K562 (cell line): ENCODE measurements around the gene ARHGEF17. TPM values are rescaled to one million over a fixed set of nuclear protein-coding genes. Genes with fewer than 3 reads are reported as not detected.

ENCODE experiments used
- ATAC-seq: fragments of 200-7000 bp; cut with Tn5 transposase; 3 replicates; pipeline ENCODE4 v1.9.1; 2020; ENCODE audit warnings: moderate library complexity
- BruUV-seq: library from RNA; stranded (reverse); fragments of 400-500 nt; replicated peaks from 2 replicates; lab custom pipeline; 2021; lab: Mats Ljungman, UMichigan
- CTCF ChIA-PET: fragments of 300-600 bp; formaldehyde crosslinking; extraction: SDS; loops from one replicate; lab custom pipeline; 2021; ENCODE audit warnings: low intra/inter-chr PET ratio; lab: Yijun Ruan, JAX
- POLR2A ChIA-PET: fragments of 300-600, 350-650 bp; sonication (Branson Sonifier 250); formaldehyde crosslinking; extraction: SDS; loops from one replicate; lab custom pipeline; 2021; ENCODE audit warnings: antibody characterized with exemption, inconsistent platforms; lab: Yijun Ruan, JAX
- DNase-seq, 4 experiments: peaks; one replicate each; pipeline versions ENCODE4 v3.0.0 to v3.0.0-alpha.2; 2011 to 2018; ENCODE audit warnings: low spot score in 3 of 4, mixed read lengths in 3 of 4; ENCODE audit errors: extremely low read depth in 1 of 4
- FAIRE-seq: peaks from 2 replicates; lab custom pipeline; 2011; peaks lifted over from hg19 to GRCh38; lab: Jason Lieb, UNC
- H2AFZ ChIP-seq: 2 replicates; pipeline ENCODE4 v1.6.0; 2011; ENCODE audit warnings: low read depth, low read length, control low read depth, inconsistent platforms
- H3K27ac ChIP-seq: fragments of 200-600 bp; 3 replicates; pipeline ENCODE4 v1.8.0; 2011; ENCODE audit warnings: low read depth, mild to moderate bottlenecking, control low read depth, inconsistent platforms, low read length, moderate library complexity, mixed read lengths; ENCODE audit errors: extremely low read depth
- H3K27me3 ChIP-seq, 2 experiments: fragments of 300-600 bp in 1 of 2; 2 replicates in 1 of 2; 3 replicates in 1 of 2; pipeline versions ENCODE4 v1.6.0 to v1.8.0; 2011; ENCODE audit warnings: inconsistent platforms in 2 of 2, low read length in 2 of 2, mild to moderate bottlenecking in 1 of 2, mixed read lengths in 1 of 2, moderate library complexity in 1 of 2; ENCODE audit not compliant: control insufficient read depth in 2 of 2, insufficient read depth in 2 of 2
- H3K36me3 ChIP-seq: fragments of 300-600 bp; 3 replicates; pipeline ENCODE4 v1.8.0; 2011; ENCODE audit warnings: mild to moderate bottlenecking, low read length, inconsistent platforms; ENCODE audit not compliant: control insufficient read depth, insufficient read depth
- H3K4me1 ChIP-seq, 2 experiments: fragments of 200-600 bp in 1 of 2; replicated peaks in 1 of 2; 2 replicates in 1 of 2; 3 replicates in 1 of 2; pipeline versions ENCODE4 v1.5.1 to v1.8.0; 2011; ENCODE audit warnings: inconsistent platforms in 2 of 2, low read length in 2 of 2, mild to moderate bottlenecking in 1 of 2, mixed read lengths in 1 of 2, moderate library complexity in 1 of 2; ENCODE audit not compliant: control insufficient read depth in 2 of 2, insufficient read depth in 2 of 2
- H3K4me2 ChIP-seq: 2 replicates; pipeline ENCODE4 v1.6.1; 2011; ENCODE audit warnings: low read length, control low read depth, inconsistent platforms, mixed read lengths; ENCODE audit not compliant: insufficient read depth
- H3K4me3 ChIP-seq: fragments of 200-600 bp; sonication (generic), shearing (Covaris generic); 2 replicates; pipeline ENCODE4 v1.5.1; 2016; ENCODE audit warnings: control low read depth, inconsistent platforms
- H3K79me2 ChIP-seq: fragments of 200-600 bp; 3 replicates; pipeline ENCODE4 v1.8.0; 2011; ENCODE audit warnings: low read length, inconsistent platforms; ENCODE audit not compliant: control insufficient read depth, insufficient read depth
- H3K9ac ChIP-seq, 2 experiments: 2 replicates each; pipeline versions ENCODE4 v1.6.0 to v1.6.1; 2011; ENCODE audit warnings: low read depth in 2 of 2, low read length in 2 of 2, control low read depth in 1 of 2, inconsistent platforms in 1 of 2, mild to moderate bottlenecking in 1 of 2, mixed read lengths in 1 of 2; ENCODE audit not compliant: insufficient read depth in 1 of 2
- H3K9me1 ChIP-seq: one replicate; pipeline ENCODE4 v1.6.0; 2011; ENCODE audit warnings: inconsistent platforms, mild to moderate bottlenecking, low read length, moderate library complexity; ENCODE audit not compliant: control insufficient read depth, insufficient read depth
- H3K9me3 ChIP-seq: replicated peaks from 2 replicates; pipeline ENCODE4 v1.5.1; 2011; ENCODE audit warnings: low read depth, low read length, inconsistent platforms; ENCODE audit not compliant: control insufficient read depth, insufficient read depth
- H4K20me1 ChIP-seq: replicated peaks from 2 replicates; pipeline ENCODE4 v1.6.1; 2011; ENCODE audit warnings: low read length, inconsistent platforms, mixed read lengths; ENCODE audit not compliant: control insufficient read depth, insufficient read depth
- CEBPB ChIP-seq: fragments of 450-650 bp; IDR thresholded peaks from 2 replicates; pipeline ENCODE4 v1.6.1; 2016; ENCODE audit warnings: missing genetic modification characterization, missing compliant biosample characterization
- FOXA3 ChIP-seq, 2 experiments: fragments of 450-650 bp in 1 of 2; sonication (generic) in 1 of 2; formaldehyde crosslinking; IDR thresholded peaks in 1 of 2; conservative IDR thresholded peaks in 1 of 2; 2 replicates each; pipeline versions ENCODE4 v1.4.0 to v1.8.0; 2020 to 2022; ENCODE audit warnings: mild to moderate bottlenecking in 2 of 2, missing genetic modification reagents in 1 of 2
- MCM2 ChIP-seq: fragments of 450-650 bp; IDR thresholded peaks from 2 replicates; pipeline ENCODE4 v1.6.1; 2017; ENCODE audit warnings: low read depth, mild to moderate bottlenecking
- SUPT5H ChIP-seq: fragments of 450-650 bp; IDR thresholded peaks from 2 replicates; pipeline ENCODE4 v1.6.1; 2016
- WGBS: fragments of 100-300 bp; shearing (Covaris generic); methylation state at CpG from one replicate; pipeline ENCODE4 v1.1.6; 2016; ENCODE audit warnings: low coverage, mixed read lengths; ENCODE audit not compliant: insufficient coverage; ENCODE audit errors: missing lambda C conversion rate; 5-methylcytosine and 5-hydroxymethylcytosine counted together
- in situ Hi-C: fragments of 300-500 bp; cut with MboI; formaldehyde crosslinking; loops from 4 replicates; pipeline ENCODE4 v1.15.0; 2018; ENCODE audit warnings: inconsistent platforms, mixed read lengths
- intact Hi-C: fragments of 100-400 bp; cut with micrococcal nuclease; formaldehyde crosslinking; loops from 2 replicates; pipeline ENCODE4 v1.14.2; 2022
- polyA plus RNA-seq, 8 experiments: library from polyadenylated mRNA; depleted of rRNA in 4 of 8; stranded (reverse) in 5 of 8; unstranded in 3 of 8; fragments of >200 nt; fragmentation: Nextera tagmentation in 2 of 8; fragmentation: Illumina TruSeq in 1 of 8; extraction: Ambion mirVana in 2 of 8; extraction: Trizol in 1 of 8; gene quantifications; 2 replicates each; pipeline versions ENCODE4 v1.2.1 to v1.2.3, GENCODE V29; 2011 to 2014; ENCODE audit warnings: inconsistent platforms in 1 of 8, missing spikeins in 1 of 8
- total RNA-seq, 7 experiments: library from RNA; depleted of rRNA in 6 of 7; stranded (reverse); fragments of >200 nt in 6 of 7; fragmentation: Illumina TruSeq in 2 of 7; extraction: Trizol in 2 of 7; gene quantifications; 2 replicates each; pipeline versions ENCODE4 v1.2.1 to v1.2.3, GENCODE V29; 2011 to 2021; ENCODE audit warnings: low replicate concordance in 1 of 7
- TF ChIP-seq, protein P1 (sequence below): sonication (generic); formaldehyde crosslinking; IDR thresholded peaks from 2 replicates; pipeline ENCODE4 v1.8.1; 2023; ENCODE audit warnings: mild to moderate bottlenecking, missing genetic modification reagents

ARHGEF17 gene
- total and polyA plus RNA-seq, 9 of the 15 experiments (the other 6 are each of a cell fraction or from before 2014, with no cell fraction given): 0.04 to 0.68 (median 0.10) TPM; not detected in 2

GRCh38 chr11:73399636-73400035 is 91.6 kb downstream of the ARHGEF17 start:
- ATAC-seq (no peak), DNase-seq (no peak), FAIRE-seq (no peak)
- intact Hi-C loops (no loop called here), in situ Hi-C loops (loop anchor here (5.0 kb wide), 1 partner anchor 258 kb away; no protein-coding TSS in a partner anchor)
- H3K9ac ChIP-seq: no peak overlapping the region
- no peaks in the 10 kb centered on the region for H3K9me3 ChIP-seq
- peaks cover 28% of the 10 kb centered on the region; the same call in 2 of the 3 replicates for H3K36me3 ChIP-seq
- BruUV-seq: no TSS peak
- 20% methylated on average over 4 of the region's 4 CpGs for WGBS
- H3K4me1 ChIP-seq: peaks cover 12 to 23% of the 10 kb centered on the region in 2 experiments; a peak in 4 of 5 replicates
- no peaks in the 10 kb centered on the region for H3K9me1 ChIP-seq
- H4K20me1 ChIP-seq: 0 out of 2 replicates have a peak, but pooled peaks cover 6% of the 10 kb centered on the region
- no peak overlapping the region for H2AFZ ChIP-seq
- no peak overlapping the region for H3K4me2 ChIP-seq
- CTCF ChIA-PET: interaction anchor here (0.6 kb wide), 1 partner anchor 49 kb away, joined by 3 read pairs; no protein-coding TSS in a partner anchor
- POLR2A ChIA-PET: interaction anchor here (0.7 to 1.6 kb wide), 11 partner anchors 9 to 272 kb away, joined by 3 to 6 read pairs (median 3); no protein-coding TSS in a partner anchor
- no peak overlapping the region for H3K27ac ChIP-seq
- H3K4me3 ChIP-seq: no peak overlapping the region
- no peaks in the 10 kb centered on the region for H3K27me3 ChIP-seq
- TF ChIP-seq, protein P1, sequence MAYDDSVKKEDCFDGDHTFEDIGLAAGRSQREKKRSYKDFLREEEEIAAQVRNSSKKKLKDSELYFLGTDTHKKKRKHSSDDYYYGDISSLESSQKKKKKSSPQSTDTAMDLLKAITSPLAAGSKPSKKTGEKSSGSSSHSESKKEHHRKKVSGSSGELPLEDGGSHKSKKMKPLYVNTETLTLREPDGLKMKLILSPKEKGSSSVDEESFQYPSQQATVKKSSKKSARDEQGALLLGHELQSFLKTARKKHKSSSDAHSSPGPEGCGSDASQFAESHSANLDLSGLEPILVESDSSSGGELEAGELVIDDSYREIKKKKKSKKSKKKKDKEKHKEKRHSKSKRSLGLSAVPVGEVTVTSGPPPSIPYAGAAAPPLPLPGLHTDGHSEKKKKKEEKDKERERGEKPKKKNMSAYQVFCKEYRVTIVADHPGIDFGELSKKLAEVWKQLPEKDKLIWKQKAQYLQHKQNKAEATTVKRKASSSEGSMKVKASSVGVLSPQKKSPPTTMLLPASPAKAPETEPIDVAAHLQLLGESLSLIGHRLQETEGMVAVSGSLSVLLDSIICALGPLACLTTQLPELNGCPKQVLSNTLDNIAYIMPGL: no peak
- peak; percentile 3; the same call in 1 of the 2 replicates for TF ChIP-seq SUPT5H
- no peaks in the 10 kb centered on the region for H3K79me2 ChIP-seq

DNA sequence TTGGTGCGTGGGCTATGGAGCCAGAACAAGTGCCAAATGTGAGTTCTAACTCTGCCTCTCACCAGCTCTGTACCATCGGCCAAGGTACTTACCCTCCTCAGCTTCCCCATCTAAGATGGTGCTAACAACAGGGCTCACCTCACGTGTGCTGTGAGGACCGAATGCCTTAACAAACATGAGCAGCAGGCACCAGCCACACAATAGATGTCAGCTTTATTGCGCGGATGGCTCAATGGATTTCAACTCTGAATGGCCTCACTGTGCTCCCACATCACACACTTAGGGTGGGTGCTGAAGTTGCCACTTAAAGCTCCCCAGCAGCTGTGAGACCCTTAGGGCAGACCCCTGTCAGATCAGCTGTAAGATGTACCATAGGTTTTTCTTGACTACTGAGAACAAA is 92.2 kb downstream of the ARHGEF17 start:
- TF ChIP-seq FOXA3 (CRISPR knock-in tag; conservative IDR thresholded peaks at IDR 0.05 in 1 of 2, IDR thresholded peaks at IDR 0.05 in 1 of 2): no peak
- TF ChIP-seq MCM2: no peak
- 0 out of 2 replicates have a peak, but pooled peaks have one; percentile 3 for TF ChIP-seq CEBPB
- Histone ChIP-seq H3K79me2 (no peaks in the 10 kb centered on the region), H3K9ac (no peak overlapping the region), H3K36me3 (peaks cover 21% of the 10 kb centered on the region; the same call in 2 of the 3 replicates), H3K27me3 (no peaks in the 10 kb centered on the region), H3K4me1 (peaks cover 12 to 22% of the 10 kb centered on the region in 2 experiments; a peak in 4 of 5 replicates), H3K9me3 (no peaks in the 10 kb centered on the region), H4K20me1 (0 out of 2 replicates have a peak, but pooled peaks cover 6% of the 10 kb centered on the region), H3K27ac (no peak overlapping the region), H3K4me3 (no peak overlapping the region), H2AFZ (no peak overlapping the region), H3K4me2 (no peak overlapping the region), H3K9me1 (no peaks in the 10 kb centered on the region)
- intact Hi-C loops: no loop called here
- CTCF ChIA-PET: no interaction called here
- BruUV-seq: no TSS peak
- FAIRE-seq (no peak), ATAC-seq (no peak), DNase-seq (no peak)
- POLR2A ChIA-PET: interaction anchor here (0.6 to 1.6 kb wide), 10 partner anchors 9 to 260 kb away, joined by 3 to 6 read pairs (median 3); no protein-coding TSS in a partner anchor
- WGBS: 83% methylated on average over 6 of the region's 6 CpGs
- in situ Hi-C loops: loop anchor here (5.0 kb wide), 1 partner anchor 257 kb away; no protein-coding TSS in a partner anchor
